GM06990 (cell line): ENCODE data around the gene IGLL5.

Experiments
- DNase-seq: peaks from one replicate; pipeline ENCODE4 v3.0.0-alpha.2; 2011; ENCODE audit not compliant: insufficient read length; ENCODE audit errors: extremely low read depth
- H3K27me3 ChIP-seq: replicated peaks from 2 replicates; pipeline ENCODE4 v1.6.0; 2011; ENCODE audit warnings: low read length; ENCODE audit not compliant: control insufficient read depth, insufficient read depth
- H3K36me3 ChIP-seq: 2 replicates; pipeline ENCODE4 v1.5.1; 2011; ENCODE audit warnings: low read length; ENCODE audit not compliant: control insufficient read depth, insufficient read depth
- H3K4me3 ChIP-seq: replicated peaks from 2 replicates; pipeline ENCODE4 v1.5.1; 2011; ENCODE audit warnings: low read depth, mild to moderate bottlenecking, control low read depth, low read length
- CTCF ChIP-seq: IDR thresholded peaks from 2 replicates; pipeline ENCODE4 v1.5.1; 2011; ENCODE audit warnings: low read length, control low read depth, mild to moderate bottlenecking, inconsistent platforms; ENCODE audit not compliant: insufficient read depth, poor library complexity, severe bottlenecking

Gene IGLL5

DNA sequence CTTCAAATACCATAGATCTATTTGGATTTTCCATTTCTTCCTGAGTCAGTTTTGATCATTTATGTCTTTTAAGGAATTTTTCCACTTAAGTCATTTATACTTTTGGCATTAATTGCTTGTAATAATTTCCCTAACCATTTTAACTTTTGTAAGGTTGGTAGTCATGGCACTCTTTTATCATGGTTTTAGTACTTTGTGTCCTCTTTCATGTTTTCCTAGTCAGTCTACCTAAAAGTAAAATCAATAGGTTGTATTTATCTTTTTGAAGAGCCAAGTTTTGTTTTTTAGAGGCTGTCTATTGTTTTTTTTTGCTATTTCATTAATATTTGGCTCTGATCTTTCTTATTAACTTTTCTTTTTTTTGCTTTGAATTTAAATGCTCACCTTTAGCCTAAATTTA, 45.5 kb upstream of the IGLL5 start:
- H3K4me3 ChIP-seq, result no peak overlapping the region

GRCh38 chr22:22843848-22844247, 43.8 kb upstream of the IGLL5 start:
- Histone ChIP-seq H3K27me3 (no peaks in the 10 kb centered on the region), H3K4me3 (no peak overlapping the region), H3K36me3 (no peaks in the 10 kb centered on the region)
- TF ChIP-seq CTCF, result no peak
- DNase-seq, result no peak

More for the DNA sequence above, 45.5 kb upstream of the IGLL5 start:
- no peak for TF ChIP-seq CTCF
- H3K36me3 ChIP-seq, result no peaks in the 10 kb centered on the region
- no peaks in the 10 kb centered on the region for H3K27me3 ChIP-seq
- no peak for DNase-seq

- H3K27me3 ChIP-seq, result no peaks in the 10 kb centered on the region
These were observed 40.4 kb upstream of the IGLL5 start for GRCh38 chr22:22847241-22847640.

GRCh38 chr22:22848364-22848866, 39.2 kb upstream of the IGLL5 start:
- Histone ChIP-seq H3K27me3 (no peaks in the 10 kb centered on the region), H3K4me3 (no peak overlapping the region), H3K36me3 (no peaks in the 10 kb centered on the region)
- DNase-seq, result no peak
- TF ChIP-seq CTCF, result peak; percentile 90

More at GRCh38 chr22:22847241-22847640, 40.4 kb upstream of the IGLL5 start:
- no peak for DNase-seq
- H3K4me3 ChIP-seq, result no peak overlapping the region
- TF ChIP-seq CTCF, result no peak
- H3K36me3 ChIP-seq, result no peaks in the 10 kb centered on the region

DNA sequence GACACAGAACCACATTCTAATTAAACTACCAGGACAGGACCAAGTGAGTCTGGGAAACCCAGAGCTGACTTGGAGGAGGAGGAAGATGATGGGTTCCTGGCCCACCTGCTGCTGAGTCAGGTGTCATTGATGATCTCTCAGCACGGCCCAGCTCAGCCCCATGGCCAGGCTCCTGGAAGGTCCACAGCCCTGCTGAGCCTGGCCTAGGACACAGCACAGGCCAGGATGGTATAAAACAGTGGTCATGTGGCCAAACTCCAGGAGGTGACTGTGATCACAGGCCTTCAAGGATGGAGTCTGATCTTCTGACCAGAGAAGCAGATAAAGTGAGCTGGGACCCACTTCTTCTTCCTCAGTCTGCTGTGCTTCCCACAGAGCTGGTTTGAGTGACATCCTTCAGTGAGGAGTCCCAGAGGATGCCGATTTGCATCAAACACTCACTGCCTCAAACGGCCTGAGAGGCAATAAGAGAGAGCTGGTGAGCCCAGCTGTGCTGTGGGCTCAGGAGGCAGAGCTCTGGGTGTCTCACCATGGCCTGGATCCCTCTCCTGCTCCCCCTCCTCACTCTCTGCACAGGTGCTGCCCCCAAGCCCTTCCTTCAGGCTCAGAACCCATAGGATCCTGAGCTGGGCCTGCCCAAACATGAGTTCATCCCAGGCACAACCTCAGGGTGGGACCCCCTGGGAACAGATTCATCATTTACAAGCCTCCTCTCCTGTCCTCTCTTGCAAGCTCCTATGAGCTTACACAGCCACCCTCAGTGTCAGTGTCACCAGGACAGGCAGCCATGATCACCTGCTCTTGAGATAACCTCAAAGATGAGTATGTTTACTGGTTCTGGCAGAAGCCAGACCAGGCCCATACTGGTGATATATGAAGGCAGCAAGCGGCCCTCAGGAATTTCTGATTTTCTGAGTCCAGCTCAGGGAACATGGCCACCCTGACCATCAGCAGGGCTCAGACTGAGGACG, 37.7 kb upstream of the IGLL5 start:
- TF ChIP-seq CTCF, result no peak
- H3K36me3 ChIP-seq, result no peaks in the 10 kb centered on the region
- DNase-seq, result no peak
- no peak overlapping the region for H3K4me3 ChIP-seq
- no peaks in the 10 kb centered on the region for H3K27me3 ChIP-seq
